LNCaP clone FGC (cell line): ENCODE measurements around the gene KCNQ1.

Experiments
- DNase-seq: peaks from one replicate; pipeline ENCODE4 v3.0.0-alpha.2; 2011; ENCODE audit warnings: low read depth
- H3K4me3 ChIP-seq: 2 replicates; pipeline ENCODE4 v1.5.1; 2011; ENCODE audit warnings: mild to moderate bottlenecking, low read depth, low read length, control low read depth
- TF ChIP-seq, protein P1 (sequence below): IDR thresholded peaks from 2 replicates; pipeline ENCODE4 v1.5.1; 2012; ENCODE audit warnings: mild to moderate bottlenecking; ENCODE audit not compliant: control insufficient read depth, insufficient read depth; ENCODE audit errors: extremely low read depth

Gene KCNQ1

DNA sequence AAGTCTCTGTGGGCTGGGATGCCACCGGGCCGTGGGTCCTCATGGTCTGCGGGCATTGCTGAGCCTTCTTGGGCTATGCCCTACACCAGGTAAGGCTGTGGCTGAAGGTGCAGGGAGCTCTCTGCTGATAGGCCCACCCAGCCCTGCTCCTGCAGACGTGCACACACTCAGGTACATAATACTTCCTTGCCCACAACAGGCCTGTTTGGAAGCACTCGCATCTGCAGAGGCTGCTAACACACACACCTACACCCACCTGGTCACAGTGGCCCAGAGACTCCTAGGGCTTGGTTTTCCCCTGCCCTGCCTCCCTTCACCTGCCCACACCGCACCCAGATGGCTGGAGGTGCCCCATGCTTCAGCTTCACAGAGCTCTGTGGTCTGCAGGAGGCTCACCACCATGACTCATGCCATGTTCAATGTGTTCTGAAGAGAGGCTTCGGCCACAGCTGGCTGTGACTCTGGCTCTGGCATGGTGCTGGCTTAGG, 327.8 kb downstream of the KCNQ1 start:
- TF ChIP-seq, protein P1, sequence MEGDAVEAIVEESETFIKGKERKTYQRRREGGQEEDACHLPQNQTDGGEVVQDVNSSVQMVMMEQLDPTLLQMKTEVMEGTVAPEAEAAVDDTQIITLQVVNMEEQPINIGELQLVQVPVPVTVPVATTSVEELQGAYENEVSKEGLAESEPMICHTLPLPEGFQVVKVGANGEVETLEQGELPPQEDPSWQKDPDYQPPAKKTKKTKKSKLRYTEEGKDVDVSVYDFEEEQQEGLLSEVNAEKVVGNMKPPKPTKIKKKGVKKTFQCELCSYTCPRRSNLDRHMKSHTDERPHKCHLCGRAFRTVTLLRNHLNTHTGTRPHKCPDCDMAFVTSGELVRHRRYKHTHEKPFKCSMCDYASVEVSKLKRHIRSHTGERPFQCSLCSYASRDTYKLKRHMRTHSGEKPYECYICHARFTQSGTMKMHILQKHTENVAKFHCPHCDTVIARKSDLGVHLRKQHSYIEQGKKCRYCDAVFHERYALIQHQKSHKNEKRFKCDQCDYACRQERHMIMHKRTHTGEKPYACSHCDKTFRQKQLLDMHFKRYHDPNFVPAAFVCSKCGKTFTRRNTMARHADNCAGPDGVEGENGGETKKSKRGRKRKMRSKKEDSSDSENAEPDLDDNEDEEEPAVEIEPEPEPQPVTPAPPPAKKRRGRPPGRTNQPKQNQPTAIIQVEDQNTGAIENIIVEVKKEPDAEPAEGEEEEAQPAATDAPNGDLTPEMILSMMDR: no peak
- DNase-seq: no peak
- H3K4me3 ChIP-seq: no peak overlapping the region

DNA sequence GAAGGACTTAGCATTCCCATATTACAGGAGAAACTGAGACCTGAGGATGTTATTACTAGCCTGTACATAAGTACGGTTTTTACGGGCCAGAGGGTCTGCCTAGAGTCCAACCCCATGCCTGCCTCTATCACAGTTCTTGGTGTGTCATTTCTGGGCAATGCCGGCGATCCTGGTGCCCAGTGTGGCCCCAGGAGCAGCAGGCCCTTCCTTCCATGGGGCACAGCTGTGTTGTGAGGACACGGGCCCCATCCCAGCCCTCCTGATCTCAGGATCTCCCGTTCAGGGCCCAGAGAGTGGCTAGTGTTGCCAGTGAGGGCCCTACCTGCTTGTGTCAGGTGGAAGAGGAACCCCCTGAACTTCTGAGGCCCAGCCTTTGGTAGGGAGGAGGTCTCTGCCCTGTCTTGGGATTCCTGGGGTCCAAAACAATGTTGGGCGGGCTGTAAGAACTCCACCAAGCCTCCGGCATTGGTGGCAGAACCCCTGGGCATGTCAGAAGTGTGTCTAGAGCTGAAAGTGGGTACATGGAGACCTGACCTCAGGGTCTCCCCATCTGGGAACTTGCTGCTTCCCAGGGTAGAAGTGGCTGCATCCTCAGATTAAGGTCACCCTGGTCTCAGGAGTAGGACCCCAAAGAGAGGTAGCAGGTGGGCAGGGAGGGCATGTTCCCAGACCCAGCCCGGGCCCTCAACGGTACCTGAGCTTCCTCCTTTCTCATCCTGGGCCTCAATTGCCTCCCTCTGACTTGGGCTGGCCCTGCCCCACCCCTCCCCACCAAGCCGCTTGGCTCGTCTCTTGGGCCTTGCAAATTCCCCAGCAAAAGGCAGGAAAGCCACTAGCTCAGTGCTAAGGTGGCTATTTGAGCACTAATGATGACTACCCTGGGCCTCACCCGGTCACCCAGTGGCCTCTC, 329.6 kb downstream of the KCNQ1 start:
- TF ChIP-seq, protein P1: no peak
- H3K4me3 ChIP-seq: no peak overlapping the region
- no peak for DNase-seq

DNA sequence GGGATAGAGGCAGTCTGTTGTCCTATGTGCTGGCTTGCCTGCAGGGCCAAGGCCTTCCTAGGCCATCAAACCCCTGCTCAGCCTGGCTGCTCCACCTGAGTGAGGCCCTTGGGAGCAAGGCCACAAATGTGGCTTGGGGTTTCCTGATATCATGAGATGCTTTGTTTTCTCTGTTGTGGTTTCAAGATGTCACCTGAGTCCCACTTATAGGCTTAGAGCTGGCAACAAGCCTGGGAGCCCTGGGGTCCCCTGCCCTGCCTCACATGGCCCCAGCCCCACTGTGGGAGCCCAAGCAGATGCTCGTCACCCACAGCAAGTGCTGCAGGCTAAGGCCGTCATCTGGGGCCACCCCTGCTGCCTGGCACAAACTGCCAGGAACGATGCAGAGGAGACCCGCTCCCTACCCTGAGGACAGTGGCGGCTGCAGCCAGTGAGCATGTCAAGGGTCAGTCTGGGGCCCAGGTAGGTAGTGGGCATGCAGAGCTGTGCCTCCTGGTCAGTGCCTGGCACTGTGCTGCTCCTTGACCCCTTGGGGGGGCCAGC, 330.3 kb downstream of the KCNQ1 start:
- no peak for DNase-seq
- TF ChIP-seq, protein P1: no peak
- no peak overlapping the region for H3K4me3 ChIP-seq

DNA sequence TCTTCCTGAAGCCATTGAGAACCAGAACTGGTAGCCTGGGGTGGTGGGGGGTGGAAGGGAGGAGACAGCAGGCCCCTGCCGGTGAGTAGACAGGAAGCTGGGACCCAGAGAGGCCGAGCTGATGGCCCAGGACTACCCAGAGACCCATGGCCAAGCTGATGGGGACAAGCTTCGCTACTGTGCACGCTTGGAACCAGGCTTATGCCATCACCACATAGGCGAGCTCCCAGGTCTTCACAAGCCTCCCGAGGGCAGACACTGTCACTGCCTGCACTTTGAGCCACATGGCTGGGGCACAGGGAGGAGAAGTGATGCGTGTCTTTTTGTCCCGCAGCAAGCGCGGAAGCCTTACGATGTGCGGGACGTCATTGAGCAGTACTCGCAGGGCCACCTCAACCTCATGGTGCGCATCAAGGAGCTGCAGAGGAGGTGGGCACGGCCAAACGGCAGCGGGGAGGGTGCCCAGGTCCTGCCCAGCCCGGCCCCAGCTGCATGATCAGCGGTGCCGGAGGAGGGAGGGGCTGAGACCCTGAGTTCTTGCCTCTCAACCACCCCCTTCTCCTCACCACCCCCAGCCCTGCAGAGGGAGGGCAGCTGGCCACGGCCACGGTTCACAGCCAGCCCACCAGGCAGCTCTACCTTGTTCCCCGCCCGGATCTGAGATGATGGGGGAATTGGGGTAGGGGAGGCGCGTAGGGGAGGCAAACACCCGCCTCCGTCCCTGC, 331.0 kb downstream of the KCNQ1 start:
- no peak for DNase-seq
- TF ChIP-seq, protein P1: no peak
- no peak overlapping the region for H3K4me3 ChIP-seq

DNA sequence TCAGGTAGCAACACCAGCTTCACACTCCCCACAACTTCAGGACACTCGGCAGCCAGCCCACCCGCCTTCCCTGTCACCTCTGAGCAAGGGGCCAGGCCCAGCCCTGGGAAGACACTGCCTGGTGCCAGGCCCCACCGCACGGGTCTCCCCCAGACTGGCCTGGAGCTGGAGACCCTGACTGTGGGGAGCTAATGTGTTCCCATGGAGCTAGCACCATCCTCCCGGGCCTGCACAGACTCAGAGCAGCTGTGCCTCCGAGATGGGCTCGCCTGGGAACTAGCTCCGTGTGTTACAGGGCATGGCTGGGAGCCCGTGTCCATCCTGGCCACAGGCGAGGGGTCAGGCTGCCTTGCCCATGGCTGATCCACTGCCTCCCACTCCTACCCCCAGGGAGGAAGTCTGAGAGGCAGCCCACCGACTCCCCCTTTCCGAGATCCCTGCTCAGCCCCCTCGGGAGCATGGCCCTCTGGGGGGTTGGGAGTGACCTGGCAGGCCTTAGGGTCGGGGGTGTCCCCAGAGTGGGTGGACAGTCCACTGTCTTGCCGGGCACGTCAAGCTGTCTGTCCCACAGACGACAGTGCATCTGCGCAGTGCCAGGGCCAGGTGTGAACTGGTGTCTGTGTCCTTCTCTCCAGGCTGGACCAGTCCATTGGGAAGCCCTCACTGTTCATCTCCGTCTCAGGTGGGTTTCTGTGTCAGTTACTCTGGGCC, 331.7 kb downstream of the KCNQ1 start:
- TF ChIP-seq, protein P1: no peak

DNA sequence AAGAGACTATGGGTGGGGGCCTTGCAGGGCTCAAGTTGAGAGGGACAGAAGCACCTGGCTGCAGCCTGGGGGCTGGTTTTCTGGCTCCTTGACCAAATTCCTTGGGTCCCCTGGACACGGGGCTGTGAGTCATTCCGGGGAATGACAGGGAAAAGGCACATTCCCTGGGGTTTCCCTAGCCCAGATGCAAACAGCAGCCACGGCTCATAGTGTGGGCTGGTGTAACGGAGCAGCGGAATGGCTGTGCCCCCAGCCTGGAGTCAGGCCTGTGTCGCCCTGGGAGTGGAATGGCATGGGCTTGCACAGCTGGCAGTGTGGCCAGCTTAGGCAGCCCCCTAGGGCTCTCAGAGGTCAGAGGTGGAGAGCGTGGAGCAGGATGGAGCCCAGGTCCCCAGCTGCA, 332.6 kb downstream of the KCNQ1 start:
- H3K4me3 ChIP-seq: no peak overlapping the region
- no peak for DNase-seq
- TF ChIP-seq, protein P1: no peak

More for the DNA sequence above, 331.7 kb downstream of the KCNQ1 start:
- H3K4me3 ChIP-seq: no peak overlapping the region
- no peak for DNase-seq
